PC-9 (cell line): Measurements from ENCODE around the gene RPL23. TPM values are rescaled to one million over a fixed set of nuclear protein-coding genes. Genes with fewer than 3 reads are reported as not detected.
A peak's percentile ranks its signal among the peaks of the same experiment; 100 is the strongest.

Experiments
- BruUV-seq: library from RNA; stranded (reverse); fragments of 400-500 nt; replicated peaks from 2 replicates; lab custom pipeline; 2021; lab: Mats Ljungman, UMichigan
- CTCF ChIA-PET: fragments of 300-600 bp; sonication (Branson Sonifier 250); formaldehyde crosslinking; loops from one replicate; lab custom pipeline; 2022; ENCODE audit warnings: antibody characterized with exemption; lab: Charles Lee
- POLR2A ChIA-PET: fragments of 300-600 bp; sonication (Branson Sonifier 250); formaldehyde crosslinking; loops from one replicate; lab custom pipeline; 2022; ENCODE audit warnings: antibody characterized with exemption; ENCODE audit not compliant: unreplicated experiment; lab: Charles Lee
- DNase-seq, 2 experiments: peaks; one replicate each; pipeline versions ENCODE4 v3.0.0 to v3.0.0-alpha.2; 2015 to 2022; ENCODE audit warnings: mixed read lengths in 1 of 2
- H2AFZ ChIP-seq: fragments of 200-600 bp; sonication (generic); 2 replicates; pipeline ENCODE4 v1.8.1; 2017; ENCODE audit warnings: antibody characterized with exemption
- H3F3A ChIP-seq: fragments of 200-600 bp; sonication (generic); 2 replicates; pipeline ENCODE4 v1.8.1; 2017; ENCODE audit warnings: antibody characterized with exemption, mild to moderate bottlenecking, low read depth; ENCODE audit not compliant: insufficient read depth
- H3K27ac ChIP-seq: fragments of 200-600 bp; sonication (generic); 2 replicates; pipeline ENCODE4 v1.6.1; 2016; ENCODE audit warnings: mixed run types
- H3K27me3 ChIP-seq: fragments of 200-600 bp; sonication (generic); 2 replicates; pipeline ENCODE4 v1.6.1; 2016; ENCODE audit warnings: low read depth, mixed run types; ENCODE audit not compliant: insufficient read depth
- H3K36me3 ChIP-seq: fragments of 200-600 bp; sonication (generic); 2 replicates; pipeline ENCODE4 v1.6.1; 2016; ENCODE audit warnings: low read depth, mixed run types
- H3K4me1 ChIP-seq: fragments of 200-600 bp; sonication (generic); replicated peaks from 2 replicates; pipeline ENCODE4 v1.6.1; 2016; ENCODE audit warnings: mixed run types; ENCODE audit not compliant: insufficient read depth
- H3K4me2 ChIP-seq: fragments of 200-600 bp; sonication (generic); 2 replicates; pipeline ENCODE4 v1.6.1; 2017; ENCODE audit warnings: mixed run types
- H3K4me3 ChIP-seq: fragments of 200-600 bp; sonication (generic); 2 replicates; pipeline ENCODE4 v1.6.1; 2016; ENCODE audit warnings: mixed run types
- H3K79me2 ChIP-seq: fragments of 200-600 bp; sonication (generic); 2 replicates; pipeline ENCODE4 v1.6.1; 2017; ENCODE audit warnings: low read depth, mixed run types
- H3K9me2 ChIP-seq: fragments of 200-600 bp; sonication (generic); 2 replicates; pipeline ENCODE4 v1.8.1; 2017; ENCODE audit warnings: mild to moderate bottlenecking; ENCODE audit not compliant: insufficient read depth
- H3K9me3 ChIP-seq: fragments of 200-600 bp; sonication (generic); 2 replicates; pipeline ENCODE4 v1.8.1; 2016; ENCODE audit warnings: low read depth; ENCODE audit not compliant: insufficient read depth
- H4K20me1 ChIP-seq: fragments of 200-600 bp; sonication (generic); 2 replicates; pipeline ENCODE4 v1.8.1; 2017; ENCODE audit not compliant: insufficient read depth
- CTCF ChIP-seq: fragments of 200-600 bp; sonication (generic); conservative IDR thresholded peaks from 2 replicates; pipeline ENCODE4 v1.6.1; 2017; ENCODE audit warnings: mixed run types, antibody characterized with exemption, mild to moderate bottlenecking, moderate library complexity
- EZH2 ChIP-seq: fragments of 200-600 bp; sonication (generic); IDR thresholded peaks from 2 replicates; pipeline ENCODE4 v1.8.0; 2017; ENCODE audit warnings: antibody characterized with exemption, low read depth
- intact Hi-C: fragments of 100-400 bp; cut with micrococcal nuclease; formaldehyde crosslinking; loops from one replicate; pipeline ENCODE4 v1.10.0; 2022; ENCODE audit not compliant: unreplicated experiment
- total RNA-seq: library from RNA; stranded (reverse); gene quantifications from 2 replicates; pipeline ENCODE4 v1.2.3, GENCODE V29; 2021

The RPL23 gene
- total RNA-seq, 1 experiment from 2014 or later: 1,146 TPM

GRCh38 chr17:38899421-38899820, 45.9 kb upstream of the RPL23 start:
- DNase-seq: no peak
- H3K9me2 ChIP-seq: no peaks in the 10 kb centered on the region
- H4K20me1 ChIP-seq: peaks cover 23% of the 10 kb centered on the region
- H3K9me3 ChIP-seq: no peaks in the 10 kb centered on the region
- ChIA-PET POLR2A (no interaction called here), CTCF (interaction anchor here (0.6 to 0.8 kb wide), 2 partner anchors 24 to 253 kb away, joined by 7 to 9 read pairs; no protein-coding TSS in a partner anchor)
- peaks cover 85% of the 10 kb centered on the region for H3K4me1 ChIP-seq
- H3F3A ChIP-seq: peaks cover 90% of the 10 kb centered on the region
- peak overlapping the region; percentile 90 for H3K27ac ChIP-seq
- no peak overlapping the region for H3K4me3 ChIP-seq
- H3K27me3 ChIP-seq: no peaks in the 10 kb centered on the region
- TF ChIP-seq CTCF (no peak), EZH2 (no peak)
- no peak overlapping the region for H2AFZ ChIP-seq
- BruUV-seq: no TSS peak
- peak overlapping the region; percentile 80 for H3K4me2 ChIP-seq
- H3K79me2 ChIP-seq: peaks cover 79% of the 10 kb centered on the region
- intact Hi-C loops: no loop called here
- H3K36me3 ChIP-seq: peaks cover 20% of the 10 kb centered on the region; the same call in 1 of the 2 replicates

- Histone ChIP-seq H3K79me2 (peaks cover 79% of the 10 kb centered on the region), H3K4me2 (peak overlapping the region; percentile 80), H3K27me3 (no peaks in the 10 kb centered on the region), H3K36me3 (peaks cover 15% of the 10 kb centered on the region; the same call in 1 of the 2 replicates), H4K20me1 (peaks cover 23% of the 10 kb centered on the region), H3K4me1 (peaks cover 88% of the 10 kb centered on the region), H3K4me3 (peak overlapping the region; percentile 32; the same call in 1 of the 2 replicates), H3K9me2 (no peaks in the 10 kb centered on the region), H2AFZ (no peak overlapping the region), H3K9me3 (no peaks in the 10 kb centered on the region), H3K27ac (peak overlapping the region; percentile 90), H3F3A (peaks cover 90% of the 10 kb centered on the region)
- POLR2A ChIA-PET: interaction anchor here (0.6 to 1.3 kb wide), 2 partner anchors 28 to 51 kb away, joined by 3 to 4 read pairs; no protein-coding TSS in a partner anchor
- BruUV-seq: no TSS peak
- intact Hi-C loops: no loop called here
- no peak for TF ChIP-seq CTCF
- TF ChIP-seq EZH2: no peak
- DNase-seq: no peak
- CTCF ChIA-PET: interaction anchor here (0.8 kb wide), 1 partner anchor 23 kb away, joined by 9 read pairs; no protein-coding TSS in a partner anchor
Observed at GRCh38 chr17:38898812-38899348, 45.4 kb upstream of the RPL23 start.

- Histone ChIP-seq H2AFZ (no peak overlapping the region), H3K4me3 (peak overlapping the region; percentile 32; the same call in 1 of the 2 replicates), H3K4me2 (peak overlapping the region; percentile 80), H3K36me3 (peaks cover 12% of the 10 kb centered on the region; the same call in 1 of the 2 replicates), H3K27ac (peak overlapping the region; percentile 90), H3K79me2 (peaks cover 79% of the 10 kb centered on the region), H4K20me1 (peaks cover 25% of the 10 kb centered on the region), H3K9me3 (no peaks in the 10 kb centered on the region), H3K9me2 (no peaks in the 10 kb centered on the region), H3F3A (peaks cover 85% of the 10 kb centered on the region), H3K4me1 (peaks cover 88% of the 10 kb centered on the region), H3K27me3 (no peaks in the 10 kb centered on the region)
- no peak for TF ChIP-seq EZH2
- TF ChIP-seq CTCF: no peak
- DNase-seq: peak; percentile 52 to 68
- intact Hi-C loops: no loop called here
- BruUV-seq: no TSS peak
- CTCF ChIA-PET: no interaction called here
- POLR2A ChIA-PET: interaction anchor here (0.5 to 1.3 kb wide), 5 partner anchors 27 to 1062 kb away, joined by 3 to 8 read pairs (median 4); no protein-coding TSS in a partner anchor
Observed at GRCh38 chr17:38898291-38898679, 44.8 kb upstream of the RPL23 start.
